Thoracic aorta (tissue), 2 donors: ENCODE measurements around the gene ACOT11. TPM values are rescaled to one million over a fixed set of nuclear protein-coding genes. Genes with fewer than 3 reads are reported as not detected.

Source experiments
- ATAC-seq: fragments of 150-250 bp; one replicate; pipeline ENCODE4 v1.8.0; 2017; ENCODE audit warnings: low read depth; ENCODE audit not compliant: insufficient number of reproducible peaks, low FRiP score
- DNase-seq: peaks from one replicate; pipeline ENCODE4 v3.0.0-alpha.2; 2020; ENCODE audit warnings: low spot score
- H3K27ac ChIP-seq, 2 donors: fragments of 200-600 bp; sonication (generic); 1 replicate in 1 of 2; 2 replicates in 1 of 2; pipeline ENCODE4 v1.5.1; 2016; ENCODE audit warnings: mild to moderate bottlenecking in 2 of 2, moderate library complexity in 2 of 2
- H3K27me3 ChIP-seq: fragments of 200-600 bp; sonication (generic); replicated peaks from 2 replicates; pipeline ENCODE4 v1.6.0; 2016; ENCODE audit warnings: mild to moderate bottlenecking; ENCODE audit not compliant: insufficient read depth
- H3K36me3 ChIP-seq: fragments of 200-600 bp; sonication (generic); one replicate; pipeline ENCODE4 v1.5.1; 2016
- H3K4me1 ChIP-seq, 2 donors: fragments of 200-600 bp; sonication (generic); 1 replicate in 1 of 2; 2 replicates in 1 of 2; pipeline versions ENCODE4 v1.5.1 to v1.6.0; 2016; ENCODE audit warnings: low read depth in 2 of 2, mild to moderate bottlenecking in 1 of 2; ENCODE audit not compliant: control insufficient read depth in 1 of 2
- H3K4me3 ChIP-seq: fragments of 200-600 bp; sonication (generic); 2 replicates; pipeline ENCODE4 v1.5.1; 2016; ENCODE audit warnings: mild to moderate bottlenecking
- H3K9me3 ChIP-seq: fragments of 200-600 bp; sonication (generic); 2 replicates; pipeline ENCODE4 v1.5.1; 2016
- CTCF ChIP-seq: fragments of 200-600 bp; sonication (generic); IDR thresholded peaks from one replicate; pipeline ENCODE4 v1.5.1; 2019; ENCODE audit warnings: antibody characterized with exemption
- total RNA-seq, 2 donors: library from RNA; depleted of rRNA; stranded (reverse); fragments of >200 nt; gene quantifications; one replicate each; pipeline versions ENCODE4 v1.1.0 to v1.2.3, GENCODE V29; 2016

ACOT11 gene
- total RNA-seq, 2 donors from 2014 or later: 19.3 to 23.6 TPM

- H3K4me1 ChIP-seq: peaks cover 30 to 37% of the 10 kb centered on the region in 2 donors
- H3K36me3 ChIP-seq: no peaks in the 10 kb centered on the region
- ATAC-seq (no peak), DNase-seq (no peak)
- H3K27me3 ChIP-seq: no peaks in the 10 kb centered on the region
- H3K27ac ChIP-seq: peak overlapping the region; percentile 56 to 74
- H3K9me3 ChIP-seq: no peaks in the 10 kb centered on the region
- TF ChIP-seq CTCF: no peak
- H3K4me3 ChIP-seq: no peak overlapping the region
Measured at GRCh38 chr1:54571803-54572541, 23.9 kb downstream of the ACOT11 start.

- Histone ChIP-seq H3K27ac (peak overlapping the region in 1 of 2 donors; percentile 74), H3K4me3 (no peak overlapping the region), H3K36me3 (no peaks in the 10 kb centered on the region), H3K9me3 (no peaks in the 10 kb centered on the region), H3K27me3 (no peaks in the 10 kb centered on the region), H3K4me1 (peaks cover 30 to 37% of the 10 kb centered on the region in 2 donors)
- DNase-seq (no peak), ATAC-seq (no peak)
- no peak for TF ChIP-seq CTCF
Measured at GRCh38 chr1:54572542-54572850, 24.5 kb downstream of the ACOT11 start.

- Histone ChIP-seq H3K27ac (no peak overlapping the region), H3K36me3 (no peaks in the 10 kb centered on the region)
- ATAC-seq: no peak
Measured at GRCh38 chr1:54574158-54574778, 26.2 kb downstream of the ACOT11 start.

GRCh38 chr1:54575161-54575560, 27.1 kb downstream of the ACOT11 start:
- ATAC-seq (no peak), DNase-seq (no peak)
- Histone ChIP-seq H3K4me3 (no peak overlapping the region), H3K27ac (no peak overlapping the region), H3K27me3 (no peaks in the 10 kb centered on the region), H3K9me3 (no peaks in the 10 kb centered on the region), H3K4me1 (peaks cover 35 to 36% of the 10 kb centered on the region in 2 donors), H3K36me3 (no peaks in the 10 kb centered on the region)
- TF ChIP-seq CTCF: no peak

More at GRCh38 chr1:54574158-54574778, 26.2 kb downstream of the ACOT11 start:
- Histone ChIP-seq H3K4me1 (peaks cover 41 to 42% of the 10 kb centered on the region in 2 donors), H3K4me3 (no peak overlapping the region), H3K9me3 (no peaks in the 10 kb centered on the region), H3K27me3 (no peaks in the 10 kb centered on the region)
- DNase-seq: no peak
- no peak for TF ChIP-seq CTCF

GRCh38 chr1:54575605-54576290, 27.7 kb downstream of the ACOT11 start:
- Histone ChIP-seq H3K27ac (no peak overlapping the region), H3K27me3 (no peaks in the 10 kb centered on the region), H3K9me3 (no peaks in the 10 kb centered on the region), H3K36me3 (no peaks in the 10 kb centered on the region), H3K4me3 (no peak overlapping the region), H3K4me1 (peaks cover 32 to 40% of the 10 kb centered on the region in 2 donors)
- no peak for ATAC-seq
- no peak for TF ChIP-seq CTCF
- no peak for DNase-seq
